Activated CD8-positive, alpha-beta memory T cell treated with anti-CD3 and anti-CD28 coated beads, Interleukin-2, amount 50 U/mL, for 48 hours (primary cell): ENCODE results near the gene AQR.
"Not testable (repeated sequence)": the region's sequence is repeated elsewhere in the genome, so short reads cannot be mapped to it uniquely, and the experiment has no call there.

Experiments
- DNase-seq: peaks from one replicate; pipeline ENCODE4 v3.0.0-alpha.2; 2020

The AQR gene

GRCh38 chr15:34869110-34869509 lies 100.4 kb downstream of the AQR start:
- no peak for DNase-seq

GRCh38 chr15:34865531-34865930 lies 104.0 kb downstream of the AQR start:
- no peak for DNase-seq

GRCh38 chr15:34861214-34861613 lies 108.3 kb downstream of the AQR start:
- no peak for DNase-seq

GRCh38 chr15:34855893-34856292 lies 113.6 kb downstream of the AQR start:
- no peak for DNase-seq

- DNase-seq, result no peak
Observed at GRCh38 chr15:34855413-34855812, 114.1 kb downstream of the AQR start.

GRCh38 chr15:34854232-34854631 lies 115.3 kb downstream of the AQR start:
- DNase-seq, result no peak

- no peak for DNase-seq
Observed at GRCh38 chr15:34853001-34853758, 116.4 kb downstream of the AQR start.

GRCh38 chr15:34851751-34852150 lies 117.8 kb downstream of the AQR start:
- DNase-seq, result no peak

GRCh38 chr15:34851007-34851406 lies 118.5 kb downstream of the AQR start:
- DNase-seq, result no peak

- DNase-seq, result no peak
Observed at GRCh38 chr15:34850121-34850520, 119.4 kb downstream of the AQR start.

- DNase-seq, result no peak
Observed at GRCh38 chr15:34849364-34849959, 120.1 kb downstream of the AQR start.

GRCh38 chr15:34847598-34847997 lies 121.9 kb downstream of the AQR start:
- no peak for DNase-seq

- DNase-seq, result no peak
Observed at GRCh38 chr15:34841262-34841725, 128.2 kb downstream of the AQR start.

- DNase-seq, result no peak
Observed at GRCh38 chr15:34838282-34838681, 131.3 kb downstream of the AQR start.

- no peak for DNase-seq
Observed at GRCh38 chr15:34837246-34838016, 132.1 kb downstream of the AQR start.

- DNase-seq, result no peak
Observed at GRCh38 chr15:34828145-34828911, 141.2 kb downstream of the AQR start.

- DNase-seq, result no peak
Observed at GRCh38 chr15:34821831-34822230, 147.7 kb downstream of the AQR start.

- no peak for DNase-seq
Observed at GRCh38 chr15:34820110-34820509, 149.4 kb downstream of the AQR start.

GRCh38 chr15:34818526-34818925 lies 151.0 kb downstream of the AQR start:
- DNase-seq, result no peak

- DNase-seq, result no peak
Observed at GRCh38 chr15:34815836-34816235, 153.7 kb downstream of the AQR start.

- DNase-seq, result no peak
Observed at GRCh38 chr15:34813446-34814190, 155.9 kb downstream of the AQR start.

- not testable (repeated sequence) for DNase-seq
Observed at GRCh38 chr15:34812868-34813365, 156.6 kb downstream of the AQR start.
